GM19455 (cell line): ENCODE data around the gene IL36B.
"Not testable (repeated sequence)": the region's sequence is repeated elsewhere in the genome, so short reads cannot be mapped to it uniquely, and the experiment has no call there.

Source experiments
- ATAC-seq: cut with Tn5 transposase; IDR thresholded peaks from one replicate; pipeline ENCODE4 v1.9.1; 2021; ENCODE audit not compliant: unreplicated experiment

Gene IL36B

GRCh38 chr2:113052396-113052917 lies at the start of gene IL36B:
IL36B (minus strand) TSS chr2:113052867.
- ATAC-seq: no peak

GRCh38 chr2:113102133-113102532 lies 49.5 kb upstream of the IL36B start:
- no peak for ATAC-seq

- ATAC-seq: no peak
Measured at GRCh38 chr2:113098532-113098931, 45.9 kb upstream of the IL36B start.

GRCh38 chr2:113098041-113098440 lies 45.4 kb upstream of the IL36B start:
- ATAC-seq: no peak

DNA sequence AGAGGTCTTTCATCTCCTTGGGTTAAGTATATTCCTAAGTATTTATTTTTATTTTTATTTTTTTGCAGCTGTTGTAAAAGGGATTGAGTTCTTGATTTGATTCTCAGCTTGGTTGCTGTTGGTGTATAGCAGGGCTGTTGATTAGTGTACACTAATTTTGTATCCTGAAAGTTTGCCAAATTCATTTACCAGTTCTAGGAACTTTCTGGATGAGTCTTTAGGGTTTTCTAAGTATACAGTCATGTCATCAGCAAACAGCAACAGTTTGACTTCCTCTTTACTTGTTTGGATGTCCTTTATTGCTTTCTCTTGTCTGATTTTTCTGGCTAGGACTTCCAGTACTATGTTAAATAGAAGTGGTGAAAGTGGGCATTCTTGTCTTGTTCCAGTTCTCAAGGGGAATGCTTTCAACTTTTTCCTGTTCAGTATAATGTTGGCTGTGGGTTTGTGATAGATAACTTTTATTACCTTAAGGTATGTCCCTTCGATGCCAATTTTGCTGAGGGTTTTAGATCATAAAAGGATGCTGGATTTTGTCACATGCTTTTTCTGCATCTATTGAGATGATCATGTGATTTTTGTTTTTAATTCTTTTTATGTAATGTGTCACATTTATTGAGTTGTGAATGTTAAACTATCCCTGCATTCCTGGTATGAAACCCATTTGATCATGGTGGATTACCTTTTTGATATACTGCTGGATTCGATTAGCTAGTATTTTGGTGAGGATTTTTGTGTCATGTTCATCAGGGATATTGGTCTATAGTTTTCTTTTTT lies 44.4 kb upstream of the IL36B start:
- ATAC-seq: not testable (repeated sequence)

DNA sequence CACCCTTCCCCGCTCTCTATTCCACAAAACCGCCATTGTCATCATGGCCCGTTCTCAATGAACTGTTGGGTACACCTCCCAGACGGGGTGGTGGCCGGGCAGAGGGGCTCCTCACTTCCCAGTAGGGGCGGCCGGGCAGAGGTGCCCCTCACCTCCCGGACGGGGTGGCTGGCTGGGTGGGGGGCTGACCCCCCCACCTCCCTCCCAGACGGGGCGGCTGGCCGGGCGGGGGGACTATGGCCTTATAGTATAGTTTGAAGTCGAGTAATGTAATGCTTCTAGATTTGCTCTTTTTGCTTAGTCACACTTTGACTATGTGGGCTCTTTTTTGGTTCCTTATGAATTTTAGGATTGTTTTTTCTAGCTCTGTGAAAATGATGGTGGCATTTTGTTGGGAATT lies 43.6 kb upstream of the IL36B start:
- ATAC-seq: not testable (repeated sequence)

- ATAC-seq: no peak
Measured at GRCh38 chr2:113093613-113093977, 40.9 kb upstream of the IL36B start.

DNA sequence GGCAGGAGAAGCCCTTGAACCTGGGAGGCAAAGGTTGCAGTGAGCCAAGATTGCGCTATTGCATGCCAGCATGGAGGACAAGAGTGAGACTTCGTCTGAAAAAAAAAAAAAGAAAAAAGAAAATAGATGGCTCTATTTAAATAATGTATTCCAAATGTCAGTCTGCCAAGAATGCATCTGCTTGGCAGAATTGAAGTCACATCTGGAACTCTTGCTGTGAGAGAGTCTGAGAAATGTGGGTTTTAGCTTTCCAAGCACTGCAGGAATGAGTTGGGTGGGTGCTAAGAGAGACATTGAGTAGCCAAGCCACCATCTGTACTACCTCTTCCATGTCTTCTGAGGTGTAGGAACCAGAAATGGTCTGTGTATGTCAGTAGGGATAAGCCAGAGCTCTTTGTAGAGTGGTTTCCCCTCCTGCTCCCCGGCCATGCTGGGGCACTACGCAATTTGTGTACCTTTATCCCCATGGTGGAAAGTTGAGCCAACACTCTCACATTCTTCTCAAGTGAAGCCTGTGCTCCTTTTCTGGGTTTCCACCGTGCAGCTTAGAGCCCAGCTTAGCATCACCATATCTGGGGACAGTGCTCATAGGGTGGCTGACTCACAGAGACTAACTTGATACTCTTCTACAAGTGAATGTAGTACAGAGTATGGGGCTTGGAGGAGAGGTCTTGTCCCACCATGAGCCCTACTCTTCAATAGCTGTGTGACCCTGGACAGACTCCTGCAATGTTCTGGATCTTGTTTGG lies 40.4 kb upstream of the IL36B start:
- no peak for ATAC-seq

DNA sequence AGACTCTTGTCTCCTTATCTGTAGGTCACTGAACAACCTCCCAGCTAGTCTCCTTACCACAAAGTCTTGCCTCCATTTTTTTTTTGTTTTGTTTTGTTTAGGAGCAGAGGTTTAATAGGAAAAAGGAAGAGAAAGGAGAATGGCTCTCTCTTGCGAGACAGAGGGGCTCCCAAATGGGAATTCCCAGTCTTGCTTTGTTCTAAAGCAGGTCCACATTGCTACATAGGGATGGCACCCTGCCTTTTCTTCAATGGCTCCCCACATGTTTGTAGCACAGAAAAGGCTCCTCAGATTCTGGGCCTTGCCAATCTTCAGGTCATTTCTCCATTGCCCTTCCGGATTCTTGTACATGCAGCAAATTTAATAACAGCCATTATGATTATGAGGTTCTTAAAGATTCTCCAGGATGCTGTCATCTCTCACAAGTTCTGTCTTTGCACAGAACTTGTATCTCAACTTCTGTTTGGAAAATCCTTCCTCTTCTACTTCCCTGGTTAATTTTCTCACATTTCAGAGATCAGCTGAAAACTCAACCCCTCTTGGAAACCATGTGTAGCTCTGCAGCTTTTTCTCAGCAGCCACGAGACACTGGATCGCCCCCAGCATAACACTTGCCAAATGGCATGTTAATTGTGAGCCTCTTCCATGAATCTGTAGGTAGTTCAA lies 38.7 kb upstream of the IL36B start:
- ATAC-seq: no peak

GRCh38 chr2:113089916-113090315 lies 37.2 kb upstream of the IL36B start:
- no peak for ATAC-seq

- no peak for ATAC-seq
Measured at GRCh38 chr2:113088213-113088992, 35.7 kb upstream of the IL36B start.

DNA sequence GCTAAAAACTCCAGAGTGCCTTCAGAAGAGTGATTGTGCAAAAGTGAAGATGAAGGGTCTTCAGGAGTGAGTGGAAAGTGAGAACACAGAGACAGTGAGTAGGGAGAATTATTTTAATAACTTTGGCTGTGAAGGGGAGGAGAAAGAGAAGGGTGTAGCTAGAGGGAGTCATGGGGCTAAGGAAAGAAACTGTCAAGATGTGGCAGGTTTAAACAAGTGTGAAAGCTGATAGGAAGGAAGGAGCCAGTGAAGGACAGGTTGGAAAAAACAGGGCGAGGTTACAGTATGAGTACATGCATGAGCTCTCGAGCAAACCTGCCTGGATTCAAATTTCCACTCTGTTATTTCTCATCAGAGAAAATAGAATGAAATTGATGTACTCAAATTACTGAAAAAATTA lies 32.9 kb upstream of the IL36B start:
- ATAC-seq: no peak

GRCh38 chr2:113084249-113085000 lies 31.8 kb upstream of the IL36B start:
- no peak for ATAC-seq

DNA sequence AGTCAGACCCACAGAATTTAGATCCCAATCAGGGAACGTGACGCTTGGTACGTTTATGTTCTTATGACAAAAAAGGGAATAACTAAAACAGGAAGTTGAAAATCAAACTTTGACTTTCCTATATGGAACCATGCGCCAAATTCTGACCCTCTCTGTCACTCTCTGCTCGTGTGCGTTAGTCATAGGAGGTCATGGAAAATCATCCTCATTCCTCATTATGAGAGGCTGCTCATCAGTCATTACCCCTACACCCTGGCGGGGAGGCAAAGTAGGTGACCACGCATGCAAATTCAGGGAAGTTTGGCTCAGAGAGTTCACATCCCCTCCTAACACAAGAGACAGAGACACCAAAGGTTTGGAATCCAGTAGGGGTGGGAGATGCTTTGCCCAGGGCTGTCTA lies 30.6 kb upstream of the IL36B start:
- no peak for ATAC-seq

DNA sequence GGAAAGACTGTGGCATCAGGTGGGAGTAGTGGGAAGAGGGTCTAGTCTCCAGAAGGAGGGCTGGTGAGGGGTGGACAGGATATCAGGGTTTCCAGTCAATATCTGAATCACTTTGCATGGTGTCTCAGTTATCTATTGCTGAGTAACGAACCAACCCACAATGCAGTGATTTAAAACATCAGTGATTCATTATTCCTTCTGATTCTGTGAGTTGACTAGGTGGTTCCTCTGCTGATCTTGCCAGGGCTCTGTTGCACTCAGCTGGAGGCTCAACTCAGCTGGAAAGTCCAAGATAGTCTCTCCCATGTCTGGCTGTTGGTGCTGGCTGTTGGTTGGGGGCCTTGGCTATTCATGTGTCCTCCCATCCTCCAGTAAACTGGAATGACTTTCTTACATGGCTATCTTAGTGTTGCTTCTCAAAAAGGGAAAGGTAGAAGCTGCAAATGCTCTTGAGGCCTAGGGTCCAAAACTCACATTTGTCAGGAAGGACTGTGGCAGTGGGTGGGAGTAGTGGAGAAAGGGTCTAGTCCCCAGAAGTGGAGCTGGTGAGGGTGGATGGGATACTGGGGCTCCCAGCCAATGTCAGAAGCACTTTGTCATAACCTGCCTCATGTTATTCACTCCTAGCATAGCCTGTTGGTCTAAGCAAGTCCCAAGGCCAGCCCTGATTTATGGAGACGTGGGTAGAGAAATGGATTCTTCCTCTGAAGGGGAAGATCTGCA lies 29.0 kb upstream of the IL36B start:
- ATAC-seq: no peak

DNA sequence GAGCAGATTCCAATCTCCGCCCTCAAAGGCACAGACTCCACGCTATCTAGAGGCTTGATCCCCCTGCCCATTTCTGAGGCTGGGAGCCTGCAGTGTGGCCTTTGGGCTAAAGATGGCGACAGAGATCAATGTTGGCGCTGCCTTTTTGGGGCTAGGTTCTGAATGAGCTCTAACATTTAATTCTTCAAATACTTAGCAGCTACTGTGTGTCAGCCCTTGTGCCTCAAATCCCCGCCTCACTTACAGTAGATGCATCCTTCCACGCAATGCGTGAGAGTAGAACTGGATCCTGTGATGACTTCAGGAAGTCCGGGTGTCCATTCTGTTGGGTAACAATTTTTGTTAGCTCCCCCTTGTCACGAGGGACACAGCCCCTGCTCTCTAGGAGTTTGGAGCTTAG lies 27.5 kb upstream of the IL36B start:
- ATAC-seq: no peak

DNA sequence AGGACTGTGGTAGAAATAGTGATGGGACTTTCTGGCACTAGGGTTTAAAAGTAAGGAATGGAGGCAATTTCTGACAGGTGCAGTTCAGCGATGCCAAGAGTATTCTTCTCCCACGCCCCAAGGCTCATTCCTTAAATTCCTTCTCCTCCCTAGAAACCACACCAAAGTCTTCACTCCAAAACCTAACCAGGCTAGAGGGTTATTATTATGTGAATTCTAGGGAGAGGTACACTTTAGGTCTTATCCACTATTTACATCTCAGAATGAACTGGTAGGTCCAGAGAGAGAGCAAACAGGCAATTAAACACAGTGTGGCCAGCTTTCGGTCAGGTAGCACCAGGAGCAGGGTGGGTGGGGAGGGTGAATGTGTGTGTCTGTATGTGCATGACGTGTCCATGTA lies 26.5 kb upstream of the IL36B start:
- ATAC-seq: no peak

DNA sequence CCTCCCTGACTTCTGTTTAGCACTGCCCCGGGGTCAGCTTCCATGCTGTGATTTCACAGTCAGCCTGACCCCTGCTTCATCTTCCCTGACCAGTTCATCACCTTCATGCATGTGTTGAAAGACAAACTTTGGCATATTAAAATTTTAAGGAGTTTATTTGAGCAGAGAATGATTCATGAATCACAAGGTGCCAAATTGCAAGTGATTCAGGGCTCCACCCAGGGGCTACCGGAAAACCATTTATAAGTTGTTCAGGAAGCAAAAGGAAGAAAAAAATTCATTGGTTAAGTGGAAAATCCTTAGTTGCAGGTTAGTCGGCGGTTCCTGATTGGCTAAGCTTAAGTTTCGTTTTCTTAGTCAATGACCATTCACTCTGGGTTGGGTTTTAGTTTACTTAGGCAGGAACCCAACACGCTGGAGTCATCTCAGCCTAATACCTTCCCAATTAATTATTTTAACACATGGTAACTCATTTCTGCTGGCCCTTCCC lies 25.7 kb upstream of the IL36B start:
- no peak for ATAC-seq

DNA sequence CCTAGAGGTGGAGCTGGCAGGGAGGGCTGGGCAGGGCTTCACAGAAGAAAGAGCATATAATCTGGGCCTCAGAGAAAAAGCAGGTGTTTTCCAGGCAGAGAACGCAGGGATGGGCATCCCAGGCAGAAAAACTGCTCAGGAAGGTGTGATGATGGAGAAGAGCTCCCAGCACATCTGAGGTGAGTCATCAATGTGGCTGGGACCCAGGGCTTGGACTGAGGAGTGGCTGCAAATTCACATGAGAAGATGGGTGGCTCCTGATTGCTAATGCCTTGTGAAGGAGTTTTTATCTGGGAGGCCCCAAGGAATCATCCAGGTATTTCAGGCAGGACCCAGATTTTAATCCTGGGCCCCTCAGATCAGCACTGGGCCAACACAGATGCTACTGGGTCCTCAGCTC lies 25.3 kb upstream of the IL36B start:
- ATAC-seq: no peak
